GM18502 (cell line): ENCODE results near the gene AK1.

ENCODE experiments used
- ATAC-seq: cut with Tn5 transposase; IDR thresholded peaks from one replicate; pipeline ENCODE4 v1.9.1; 2021; ENCODE audit warnings: mild to moderate bottlenecking; ENCODE audit not compliant: unreplicated experiment, poor library complexity

AK1 gene

DNA sequence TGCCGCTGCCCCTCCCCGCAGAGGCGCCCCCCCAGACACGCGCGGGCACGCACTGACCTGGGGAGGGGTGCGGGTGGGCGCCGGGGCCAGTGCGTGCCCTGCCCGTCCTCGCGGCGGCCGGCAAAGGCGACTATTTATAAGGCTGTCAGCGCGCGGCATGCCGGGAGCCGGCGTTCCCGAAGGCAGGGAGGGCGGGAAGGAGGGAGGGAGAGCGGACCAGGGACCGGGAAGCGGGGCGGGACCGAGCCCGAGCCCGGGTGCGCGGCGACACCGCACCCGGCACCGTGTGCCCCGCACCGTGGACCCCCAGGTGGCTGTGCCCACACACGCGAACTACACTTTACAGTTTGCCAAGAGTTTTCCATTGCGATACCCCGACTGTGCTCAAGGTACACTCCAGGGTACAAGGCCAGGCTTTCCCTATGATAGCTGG, at the start of gene AK1:
Gene AK1 (minus strand): TSS at position 110 of the 433 bp plus-strand sequence. CDS start 3,058 bp downstream, outside the sequence.
- ATAC-seq, result no peak

DNA sequence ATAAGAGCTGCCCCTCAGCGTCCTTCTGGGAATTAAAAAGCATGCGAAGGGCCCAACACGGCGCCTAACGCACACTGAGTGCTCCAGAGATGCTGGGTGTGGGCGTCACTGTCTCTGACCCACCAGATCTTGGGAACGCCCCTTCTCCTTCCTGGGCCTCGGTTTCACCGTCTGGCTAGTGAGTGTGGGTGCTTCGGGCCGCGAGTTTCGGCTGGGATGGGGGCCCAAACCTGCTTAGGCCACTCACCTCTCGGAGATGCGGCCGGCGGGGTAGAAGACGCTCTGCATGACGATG, 49.4 kb upstream of the AK1 start:
- ATAC-seq, result no peak

DNA sequence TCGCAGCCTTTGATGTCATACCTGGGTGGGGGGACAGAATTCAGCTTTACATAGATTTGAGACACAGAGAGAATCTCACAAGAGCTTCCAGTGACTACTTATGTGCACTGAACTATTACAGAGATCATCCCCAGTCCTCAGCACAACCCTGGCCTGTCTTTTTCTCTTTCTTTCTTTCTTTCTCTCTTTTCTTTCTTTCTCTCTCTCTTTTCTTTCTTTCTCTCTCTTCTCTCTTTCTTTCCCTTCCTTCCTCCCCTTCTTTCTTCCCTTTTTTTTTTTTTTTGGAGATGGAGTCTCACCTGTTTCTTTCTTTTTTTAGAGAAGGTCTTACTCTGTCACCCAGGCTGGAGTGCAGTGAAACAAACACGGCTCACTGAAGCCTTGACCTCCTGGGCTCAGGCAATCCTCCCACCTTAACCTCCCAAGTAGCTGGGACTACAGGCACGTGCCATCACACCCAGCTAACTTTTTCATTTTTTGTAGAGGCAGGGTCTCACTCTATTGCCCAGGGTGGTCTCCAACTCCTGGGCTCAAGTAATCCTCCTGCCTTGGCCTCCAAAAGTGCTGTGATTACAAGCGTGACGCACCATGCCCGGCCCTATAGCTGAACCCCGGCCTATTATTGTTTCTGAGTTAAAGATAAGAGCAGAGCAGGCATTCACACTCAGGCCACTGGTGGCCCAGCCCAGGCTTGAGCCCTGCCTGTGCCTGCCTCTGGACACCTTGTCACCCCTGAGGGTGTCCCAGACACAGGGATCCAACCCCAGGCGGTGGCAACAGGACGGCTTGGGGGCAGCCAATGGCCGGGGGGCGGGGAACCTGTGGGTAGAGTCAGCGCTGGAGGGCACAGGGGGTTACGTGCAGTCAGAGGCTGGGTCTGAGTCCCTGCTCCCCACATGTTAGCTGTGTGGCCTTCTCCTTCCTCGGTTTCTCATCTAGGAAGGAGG, 48.8 kb upstream of the AK1 start:
- no peak for ATAC-seq

GRCh38 chr9:127924736-127925444, 47.4 kb upstream of the AK1 start:
- ATAC-seq, result no peak

DNA sequence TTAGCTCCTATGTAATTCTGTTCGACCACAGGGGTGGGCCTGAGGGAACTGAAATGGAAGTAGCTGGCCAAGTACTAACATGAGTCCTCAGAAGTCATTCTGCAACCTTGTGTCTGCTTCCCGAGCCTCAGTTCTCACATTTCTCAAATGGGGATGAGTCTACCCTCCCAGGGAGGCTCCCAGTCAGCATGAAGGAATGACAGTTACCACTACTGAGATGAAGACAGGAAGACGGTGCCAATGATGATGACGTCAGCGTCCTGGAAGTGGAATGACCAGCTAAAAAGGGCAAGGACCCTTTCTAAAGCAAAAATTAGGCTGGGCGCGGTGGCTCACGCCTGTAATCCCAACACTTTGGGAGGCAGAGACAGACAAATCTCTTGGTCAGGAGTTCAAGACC, 46.3 kb upstream of the AK1 start:
- ATAC-seq, result no peak

DNA sequence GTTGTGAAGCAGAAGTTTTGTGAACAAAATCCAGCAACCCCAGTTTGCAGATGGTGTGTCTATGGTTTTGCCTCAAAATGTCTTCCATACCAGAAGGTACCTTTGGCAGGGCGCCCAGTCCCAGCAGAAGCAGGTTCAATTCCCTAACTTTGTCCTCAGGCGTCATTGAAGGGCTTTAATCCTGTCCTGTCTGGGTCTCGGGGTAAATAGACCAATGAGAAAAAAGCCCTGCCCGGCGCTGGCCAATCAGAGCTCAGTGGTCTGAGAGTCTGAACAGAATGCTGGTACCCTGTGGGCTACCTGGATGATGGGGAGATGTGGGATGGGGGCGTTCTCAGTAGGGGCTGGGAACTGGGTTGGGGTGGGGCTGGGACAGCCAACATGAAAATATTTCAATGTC, 45.6 kb upstream of the AK1 start:
- no peak for ATAC-seq

DNA sequence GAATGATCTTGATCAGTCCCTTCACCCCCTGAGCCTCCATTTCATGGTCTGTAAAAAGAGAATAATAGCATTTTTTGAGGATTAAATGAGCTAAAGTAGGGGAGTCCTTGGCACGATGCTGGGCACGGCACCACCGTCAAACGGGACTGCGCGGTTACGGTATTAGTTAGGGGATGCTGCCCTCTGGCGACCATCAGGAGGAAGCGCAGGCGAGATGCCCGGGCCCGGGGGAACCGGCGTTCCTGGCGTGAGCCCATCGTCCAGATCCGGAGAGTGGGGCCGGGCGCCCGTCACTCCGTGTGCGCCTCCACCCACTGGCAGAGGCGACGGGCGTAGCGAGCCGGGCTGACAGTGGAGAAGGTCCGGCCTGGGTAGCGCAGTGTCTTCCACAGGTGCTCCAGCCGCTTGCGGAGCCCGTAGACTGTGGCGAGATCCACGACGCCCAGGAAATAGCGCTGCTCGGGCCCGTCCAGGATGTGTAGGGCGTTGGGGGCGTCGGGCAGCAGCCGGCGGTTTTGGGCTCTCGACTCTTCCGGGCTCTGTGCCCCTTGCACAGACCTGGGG, 44.2 kb upstream of the AK1 start:
- no peak for ATAC-seq

- ATAC-seq, result no peak
Observed at GRCh38 chr9:127920794-127921193, 43.3 kb upstream of the AK1 start.

DNA sequence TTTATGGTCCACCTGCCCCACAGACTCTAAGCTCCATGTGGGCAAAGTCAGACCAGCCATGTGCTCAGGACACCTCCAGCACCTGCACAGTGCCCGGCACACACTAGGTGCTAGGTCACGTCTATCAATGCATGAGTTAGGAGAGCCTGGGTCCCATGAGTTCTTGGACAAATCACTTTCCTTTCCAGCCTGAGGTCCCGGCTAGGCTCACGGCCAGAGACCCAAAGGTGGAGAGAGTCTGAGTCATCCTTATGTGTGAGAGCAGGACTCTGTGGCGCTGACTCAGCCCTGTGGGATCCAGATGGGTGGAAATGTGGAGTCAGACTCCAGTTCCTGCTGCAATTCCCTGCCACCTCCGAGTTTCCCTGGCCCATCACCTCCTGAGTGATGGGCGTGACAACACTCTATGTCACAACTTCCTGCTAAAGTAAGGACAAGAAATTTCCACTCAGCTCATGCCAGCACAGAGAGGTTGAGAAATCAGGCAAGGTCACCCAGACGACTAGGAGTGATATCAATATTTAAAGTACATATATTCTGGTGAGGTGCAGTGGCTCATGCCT, 41.9 kb upstream of the AK1 start:
- ATAC-seq, result no peak

GRCh38 chr9:127918183-127919107, 41.0 kb upstream of the AK1 start:
- ATAC-seq, result no peak

DNA sequence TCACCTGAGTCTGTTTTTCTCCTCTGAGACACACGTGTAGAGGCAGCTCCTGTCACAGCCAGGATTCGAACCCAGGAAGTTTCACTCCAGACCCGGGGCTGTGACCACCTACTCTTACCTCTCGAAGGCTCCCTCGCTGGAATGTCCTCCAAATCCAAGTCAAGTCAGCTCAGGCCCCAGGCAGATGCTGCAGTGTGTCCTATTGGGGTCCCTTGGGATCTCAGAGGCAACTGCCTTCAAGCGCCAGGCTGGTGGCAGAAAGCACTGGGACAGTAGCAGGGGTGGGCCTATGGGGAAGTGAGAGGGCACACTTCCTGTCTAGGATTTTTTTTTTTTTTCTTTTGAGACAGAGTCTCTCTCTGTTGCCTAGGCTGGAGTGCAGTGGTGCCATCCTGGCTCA, 40.1 kb upstream of the AK1 start:
- ATAC-seq, result no peak

DNA sequence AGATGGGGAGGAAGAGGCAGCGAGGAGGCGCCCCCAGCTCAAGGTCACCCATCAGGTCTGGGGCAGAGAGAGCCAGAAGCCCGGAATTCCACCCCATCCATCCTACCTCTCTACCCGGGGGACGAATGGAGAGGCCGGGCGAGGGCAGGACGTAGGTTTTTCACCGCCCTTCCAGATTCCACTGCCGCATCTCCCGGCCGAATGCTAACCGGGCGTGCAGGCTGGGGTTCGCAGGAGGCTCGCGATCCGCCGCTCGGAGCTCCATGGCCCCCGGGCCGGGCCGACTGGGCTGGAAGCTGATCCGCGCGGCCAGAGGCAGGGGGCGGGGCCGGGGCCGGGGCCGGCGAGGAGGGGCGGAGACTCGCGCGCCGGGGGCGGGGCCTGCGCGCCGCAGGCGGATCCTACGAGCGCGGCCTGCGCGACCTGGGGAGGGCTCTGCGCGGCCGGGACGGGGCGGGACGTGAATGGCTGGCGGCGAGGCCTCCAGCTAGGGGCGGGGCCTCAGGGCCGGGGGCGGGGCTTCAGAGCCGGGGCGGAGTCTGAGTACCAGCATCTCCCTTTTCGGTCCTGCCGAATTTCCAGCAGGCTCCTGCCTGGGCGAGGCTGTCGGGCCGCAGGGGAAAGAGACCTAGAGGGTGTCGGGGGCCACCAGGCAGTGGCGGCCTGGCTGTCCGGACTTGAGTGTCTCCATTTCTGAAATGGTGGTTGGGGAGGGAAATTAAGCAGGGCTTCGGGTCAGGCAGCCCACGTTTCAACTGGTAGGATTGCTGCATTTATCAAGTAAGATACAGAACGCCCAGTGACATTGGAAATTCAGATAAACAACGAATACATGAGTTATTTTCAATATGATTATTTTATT, 39.5 kb upstream of the AK1 start, which contains the start of gene ST6GALNAC4:
Gene ST6GALNAC4 (minus strand): TSS at position 322 of the 862 bp plus-strand sequence. CDS start 622 bp downstream, outside the sequence.
- peak; percentile 64 for ATAC-seq

- no peak for ATAC-seq
Observed at GRCh38 chr9:127915801-127916719, 38.6 kb upstream of the AK1 start.

DNA sequence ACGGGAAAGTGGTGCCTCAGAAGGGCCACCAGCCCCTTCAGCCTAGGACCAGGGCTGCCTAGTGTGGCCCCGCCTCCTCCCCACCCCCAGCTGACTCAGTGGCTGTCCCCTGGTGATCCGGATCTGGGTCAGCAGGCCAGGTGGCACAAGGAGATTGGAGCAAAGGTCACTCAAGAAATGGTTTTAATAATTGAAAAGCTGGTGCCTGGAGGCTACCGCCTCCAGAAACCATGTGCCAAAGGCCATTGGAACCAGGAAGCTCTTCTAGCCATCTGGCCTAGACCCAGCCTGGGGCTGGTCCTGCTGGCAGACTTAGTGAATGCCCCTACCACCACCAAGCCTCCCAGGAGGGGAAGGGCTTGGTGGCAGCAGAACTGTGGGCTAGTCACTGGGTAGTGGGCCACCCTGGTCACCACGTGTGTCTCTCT, 37.9 kb upstream of the AK1 start:
- ATAC-seq, result no peak

DNA sequence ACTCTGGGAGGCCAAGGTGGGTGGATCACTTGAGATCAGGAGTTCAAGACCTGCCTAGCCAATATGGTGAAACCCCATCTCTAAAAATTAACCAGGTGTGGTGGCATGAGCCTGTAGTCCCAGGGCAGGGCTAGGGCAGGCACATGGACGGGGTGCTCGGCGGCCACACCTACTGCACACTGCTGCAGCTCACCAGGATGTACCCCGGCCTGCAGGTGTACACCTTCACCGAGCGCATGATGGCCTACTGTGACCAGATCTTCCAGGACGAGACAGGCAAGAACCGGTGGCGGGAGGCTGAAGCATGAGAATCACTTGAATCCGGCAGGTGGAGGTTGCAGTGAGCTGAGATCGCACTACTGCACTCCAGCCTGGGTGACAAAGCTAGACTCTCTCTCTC, 36.2 kb upstream of the AK1 start:
- ATAC-seq, result no peak

DNA sequence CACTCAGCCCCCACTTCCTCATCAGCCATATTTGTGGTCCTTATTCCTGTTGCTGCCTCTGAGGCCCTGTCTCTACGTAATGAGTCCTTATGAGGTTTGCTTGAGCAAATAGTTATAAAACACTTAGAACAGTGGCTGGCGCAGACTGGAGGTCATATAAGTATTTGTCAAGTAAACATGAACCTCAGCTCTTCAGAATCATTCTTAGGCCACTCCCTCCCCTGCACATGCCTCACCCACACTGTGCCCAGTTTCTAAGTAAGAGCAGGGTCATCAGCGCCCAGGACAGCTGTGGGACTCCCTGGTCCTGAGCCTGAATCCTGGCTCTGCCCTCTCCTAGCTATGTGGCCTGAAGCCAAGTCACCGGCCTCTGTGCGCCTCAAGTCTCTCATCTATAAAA, 35.4 kb upstream of the AK1 start:
- no peak for ATAC-seq

DNA sequence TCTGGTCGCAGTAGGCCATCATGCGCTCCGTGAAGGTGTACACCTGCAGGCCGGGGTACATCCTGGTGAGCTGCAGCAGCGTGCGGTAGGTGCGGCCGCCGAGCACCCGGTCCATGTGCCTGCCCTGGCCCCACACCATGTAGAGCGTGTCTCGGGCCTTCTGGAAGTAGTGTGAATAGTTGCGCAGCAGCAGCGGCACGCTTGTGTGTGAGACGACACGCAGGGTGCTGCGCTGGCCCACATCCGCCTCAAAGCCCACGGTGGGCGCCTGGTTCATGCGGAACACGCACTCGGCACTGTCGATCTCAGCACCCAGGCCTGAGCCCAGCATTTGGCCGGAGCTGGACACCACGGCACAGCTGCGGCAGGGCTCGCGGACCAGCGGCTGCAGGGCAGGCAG, 34.8 kb upstream of the AK1 start:
- ATAC-seq, result no peak
